Coronary artery (tissue), 2 donors: ENCODE measurements around the gene APBA1.
"Not testable (repeated sequence)": the region's sequence is repeated elsewhere in the genome, so short reads cannot be mapped to it uniquely, and the experiment has no call there.

Experiments used
- DNase-seq: peaks from one replicate; pipeline ENCODE4 v3.0.0-alpha.2; 2017; ENCODE audit warnings: low spot score
- H3K27ac ChIP-seq, 2 donors: fragments of 200-600 bp; sonication (generic); one replicate each; pipeline ENCODE4 v1.5.1; 2016 to 2019
- H3K4me3 ChIP-seq: fragments of 200-600 bp; sonication (generic); 2 replicates; pipeline ENCODE4 v1.5.1; 2016; ENCODE audit warnings: mild to moderate bottlenecking, moderate library complexity
- TF ChIP-seq, protein P1 (sequence below): fragments of 200-600 bp; sonication (generic); IDR thresholded peaks from one replicate; pipeline ENCODE4 v1.5.1; 2019; ENCODE audit warnings: antibody characterized with exemption

The APBA1 gene

DNA sequence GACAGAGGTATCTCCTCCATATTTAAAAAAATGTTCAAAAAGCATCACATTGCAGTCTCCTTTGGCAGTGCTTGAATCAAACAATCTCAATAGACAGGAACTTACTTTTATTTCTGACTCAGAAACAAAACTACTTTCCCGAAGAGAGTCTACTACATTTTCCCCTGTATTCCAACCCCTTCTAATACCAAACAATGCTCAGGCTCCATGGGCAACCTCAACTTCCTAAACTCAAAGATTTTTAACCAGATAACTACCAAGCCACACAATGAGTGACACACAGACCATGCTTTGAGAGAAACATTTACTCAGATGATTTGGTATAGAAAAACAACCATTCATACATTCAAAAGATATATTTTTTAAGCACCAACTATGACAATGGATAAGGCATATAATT, 70.5 kb downstream of the APBA1 start:
- H3K27ac ChIP-seq, result no peak overlapping the region
- no peak overlapping the region for H3K4me3 ChIP-seq
- DNase-seq, result no peak
- TF ChIP-seq, protein P1, sequence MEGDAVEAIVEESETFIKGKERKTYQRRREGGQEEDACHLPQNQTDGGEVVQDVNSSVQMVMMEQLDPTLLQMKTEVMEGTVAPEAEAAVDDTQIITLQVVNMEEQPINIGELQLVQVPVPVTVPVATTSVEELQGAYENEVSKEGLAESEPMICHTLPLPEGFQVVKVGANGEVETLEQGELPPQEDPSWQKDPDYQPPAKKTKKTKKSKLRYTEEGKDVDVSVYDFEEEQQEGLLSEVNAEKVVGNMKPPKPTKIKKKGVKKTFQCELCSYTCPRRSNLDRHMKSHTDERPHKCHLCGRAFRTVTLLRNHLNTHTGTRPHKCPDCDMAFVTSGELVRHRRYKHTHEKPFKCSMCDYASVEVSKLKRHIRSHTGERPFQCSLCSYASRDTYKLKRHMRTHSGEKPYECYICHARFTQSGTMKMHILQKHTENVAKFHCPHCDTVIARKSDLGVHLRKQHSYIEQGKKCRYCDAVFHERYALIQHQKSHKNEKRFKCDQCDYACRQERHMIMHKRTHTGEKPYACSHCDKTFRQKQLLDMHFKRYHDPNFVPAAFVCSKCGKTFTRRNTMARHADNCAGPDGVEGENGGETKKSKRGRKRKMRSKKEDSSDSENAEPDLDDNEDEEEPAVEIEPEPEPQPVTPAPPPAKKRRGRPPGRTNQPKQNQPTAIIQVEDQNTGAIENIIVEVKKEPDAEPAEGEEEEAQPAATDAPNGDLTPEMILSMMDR, result no peak

DNA sequence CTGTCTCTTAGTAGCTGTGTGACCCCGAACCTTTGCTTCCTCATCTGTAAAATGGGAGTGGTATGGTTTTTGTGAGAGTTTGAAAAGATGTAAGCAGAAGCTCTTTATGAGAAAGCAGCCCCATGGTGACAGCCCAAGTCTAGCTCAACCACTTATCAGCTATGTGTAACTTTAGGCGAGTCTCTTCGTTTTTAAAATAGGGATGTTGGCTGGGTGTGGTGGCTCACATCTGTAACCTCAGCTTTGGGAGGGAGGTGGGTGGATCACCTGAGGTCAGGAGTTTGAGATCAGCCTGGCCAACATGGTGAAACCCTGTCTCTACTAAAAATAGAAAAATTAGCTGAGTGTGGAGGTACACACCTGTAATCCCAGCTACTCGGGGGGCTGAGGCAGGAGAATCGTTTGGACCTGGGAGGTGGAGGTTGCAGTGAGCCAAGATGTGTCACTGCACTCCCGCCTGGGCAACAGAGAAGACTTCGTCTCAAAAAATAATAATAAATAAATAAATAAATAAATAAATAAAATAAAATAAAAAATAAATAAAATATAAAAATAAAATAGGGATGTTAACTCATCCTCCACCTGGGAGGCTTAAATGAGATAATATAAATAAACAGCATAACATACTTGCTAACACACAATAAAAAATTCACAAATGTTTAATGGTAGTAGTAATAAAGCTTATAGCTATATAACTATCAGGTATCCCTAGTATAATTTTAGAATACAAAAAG, 71.7 kb downstream of the APBA1 start:
- no peak overlapping the region for H3K27ac ChIP-seq
- no peak overlapping the region for H3K4me3 ChIP-seq
- TF ChIP-seq, protein P1, result no peak
- DNase-seq, result no peak

DNA sequence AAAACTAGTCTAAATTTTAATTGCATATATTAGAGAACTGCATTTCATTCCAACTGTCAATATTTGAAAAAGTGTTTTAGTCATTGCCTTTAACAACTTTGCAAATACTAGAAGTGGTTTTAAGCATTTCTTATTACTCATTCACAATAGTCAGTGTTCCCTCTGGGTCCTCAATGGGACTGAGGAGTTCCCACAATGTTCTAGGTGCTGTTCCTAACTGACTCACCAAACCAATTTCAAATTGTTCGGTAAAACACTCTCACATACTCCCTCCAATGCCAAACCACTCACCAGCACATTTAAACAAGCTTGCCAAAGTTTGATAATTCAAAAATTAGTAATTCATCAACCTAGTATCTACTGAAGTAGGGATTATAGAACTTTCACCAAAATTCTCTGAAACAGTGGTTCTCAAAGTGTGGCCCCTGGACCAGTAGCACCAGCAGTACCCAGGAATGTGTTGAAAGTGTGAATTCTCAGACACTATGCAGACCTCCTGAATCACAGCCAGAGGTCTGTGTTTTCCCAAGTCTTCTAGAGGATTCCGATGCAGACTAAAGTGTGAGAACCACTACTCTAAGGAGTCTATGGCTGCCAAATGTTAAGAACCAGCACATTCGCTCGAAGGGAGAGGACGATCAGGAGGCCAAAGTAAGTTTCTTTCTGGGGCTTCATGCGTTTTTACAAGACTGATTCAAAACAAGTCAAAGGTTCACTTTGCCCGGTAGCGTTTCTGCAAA, 72.8 kb downstream of the APBA1 start:
- no peak for DNase-seq
- Histone ChIP-seq H3K27ac (no peak overlapping the region), H3K4me3 (no peak overlapping the region)
- TF ChIP-seq, protein P1, result no peak

DNA sequence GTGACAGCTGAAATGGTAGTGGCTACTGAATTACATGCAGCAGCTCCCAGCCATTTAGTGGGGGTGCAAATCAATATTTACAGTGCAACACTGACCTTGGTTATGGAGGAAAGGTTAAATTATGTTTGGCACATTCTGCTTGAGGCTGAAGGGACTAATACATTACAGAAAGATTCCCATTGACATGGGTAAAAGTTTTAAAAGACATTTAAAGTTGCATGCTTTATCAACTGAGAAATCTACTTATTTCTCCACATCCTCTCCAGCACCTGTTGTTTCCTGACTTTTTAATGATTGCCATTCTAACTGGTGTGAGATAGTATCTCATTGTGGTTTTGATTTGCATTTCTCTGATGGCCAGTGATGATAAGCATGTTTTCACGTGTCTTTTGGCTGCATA, 75.3 kb downstream of the APBA1 start:
- not testable (repeated sequence) for H3K4me3 ChIP-seq, DNase-seq, H3K27ac ChIP-seq

DNA sequence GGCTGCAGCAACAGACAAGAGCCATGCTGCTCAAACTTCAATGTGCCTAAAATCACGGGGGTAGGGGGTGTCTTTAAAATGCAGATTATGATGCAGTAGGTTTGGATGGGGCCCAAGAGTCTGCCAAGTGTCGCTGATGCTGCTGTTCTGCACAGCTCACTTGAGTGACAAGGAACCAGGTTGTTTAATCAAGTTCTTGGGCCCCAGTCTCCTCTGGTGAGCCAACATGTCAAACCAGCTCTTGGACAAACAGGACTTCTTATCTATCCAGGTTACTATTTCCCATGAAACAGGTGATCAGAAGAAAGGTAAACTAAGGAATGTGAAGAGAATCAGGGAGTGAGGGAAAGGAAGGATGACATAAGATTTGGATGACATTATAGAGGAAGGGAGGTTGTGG, 78.0 kb downstream of the APBA1 start:
- Histone ChIP-seq H3K4me3 (no peak overlapping the region), H3K27ac (no peak overlapping the region)
- DNase-seq, result no peak
- TF ChIP-seq, protein P1, result no peak

DNA sequence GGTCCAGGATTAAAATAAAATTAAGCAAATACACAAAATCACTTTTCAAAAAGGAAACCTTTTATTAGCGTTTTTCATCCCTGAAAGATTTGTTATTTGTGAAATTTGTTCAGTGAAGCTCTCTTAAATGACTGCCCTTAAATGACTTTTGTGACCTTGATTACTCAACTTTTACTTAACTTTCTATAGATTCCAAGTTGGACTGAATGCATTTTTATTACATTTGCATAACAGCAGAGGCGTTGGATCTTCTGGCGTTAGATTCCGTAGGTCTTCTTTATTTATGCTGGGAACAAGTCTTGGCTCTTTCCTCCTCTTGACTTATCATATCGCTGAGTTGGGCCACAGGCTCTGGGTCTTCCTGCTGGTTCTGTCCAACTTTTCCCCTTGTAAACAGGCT, 78.4 kb downstream of the APBA1 start:
- TF ChIP-seq, protein P1, result no peak
- Histone ChIP-seq H3K4me3 (no peak overlapping the region), H3K27ac (no peak overlapping the region)
- no peak for DNase-seq

DNA sequence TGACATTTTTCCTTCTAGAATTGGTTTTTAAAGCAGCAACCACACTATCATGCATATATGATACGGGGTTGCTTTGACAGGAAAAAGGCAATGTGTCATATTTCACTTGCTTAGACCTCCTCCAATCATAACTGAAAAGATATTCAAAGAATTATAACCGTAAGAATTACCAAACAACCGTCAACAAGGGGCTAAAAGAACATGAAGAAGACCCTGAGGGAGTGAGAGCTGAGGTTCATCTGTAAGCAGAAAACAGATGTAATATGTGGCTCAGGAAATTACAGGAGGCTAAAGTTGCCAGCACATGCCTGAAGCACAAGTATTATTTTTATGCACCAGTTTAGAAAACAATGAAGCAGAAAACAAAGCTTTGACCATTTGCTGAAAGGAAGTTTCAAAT, 78.9 kb downstream of the APBA1 start:
- Histone ChIP-seq H3K27ac (no peak overlapping the region), H3K4me3 (no peak overlapping the region)
- TF ChIP-seq, protein P1, result no peak
- DNase-seq, result no peak
